Limb (tissue), 2 donors: ENCODE measurements around the gene MRPL50.

Source experiments
- DNase-seq, 2 donors: peaks; one replicate each; pipeline ENCODE4 v3.0.0-alpha.2; 2016; ENCODE audit errors: extremely low spot score in 2 of 2

MRPL50 gene

GRCh38 chr9:101398068-101398929, at the start of gene MRPL50, which contains the start of gene ZNF189:
Gene MRPL50 (minus strand): TSS chr9:101398618. CDS start chr9:101398592, 26 bp downstream.
Gene ZNF189 (plus strand): TSS chr9:101398851. CDS start chr9:101399157, 306 bp downstream.
- DNase-seq: peak; percentile 98 to 99

GRCh38 chr9:101446732-101447131, 48.3 kb upstream of the MRPL50 start:
- DNase-seq: no peak

- DNase-seq: no peak
These were observed 47.1 kb upstream of the MRPL50 start for GRCh38 chr9:101445353-101446029.

- peak; percentile 11 to 54 for DNase-seq
These were observed 45.0 kb upstream of the MRPL50 start for GRCh38 chr9:101443364-101443771.

GRCh38 chr9:101442736-101443135, 44.3 kb upstream of the MRPL50 start:
- no peak for DNase-seq

GRCh38 chr9:101442318-101442717, 43.9 kb upstream of the MRPL50 start:
- DNase-seq: no peak

GRCh38 chr9:101440714-101441230, 42.4 kb upstream of the MRPL50 start:
- DNase-seq: no peak

GRCh38 chr9:101438523-101438922, 40.1 kb upstream of the MRPL50 start:
- DNase-seq: no peak

GRCh38 chr9:101437806-101438232, 39.4 kb upstream of the MRPL50 start:
- DNase-seq: no peak

- DNase-seq: no peak
These were observed 37.2 kb upstream of the MRPL50 start, which contains the start of gene ALDOB for GRCh38 chr9:101435601-101436079. Gene ALDOB (minus strand): TSS chr9:101435774. CDS start chr9:101430887, 4,887 bp downstream.

- no peak for DNase-seq
These were observed 36.6 kb upstream of the MRPL50 start for GRCh38 chr9:101434998-101435397.

GRCh38 chr9:101433229-101433628, 34.8 kb upstream of the MRPL50 start:
- no peak for DNase-seq

- no peak for DNase-seq
These were observed 34.3 kb upstream of the MRPL50 start for GRCh38 chr9:101432740-101433139.

GRCh38 chr9:101432171-101432570, 33.8 kb upstream of the MRPL50 start:
- DNase-seq: no peak

GRCh38 chr9:101429736-101430135, 31.3 kb upstream of the MRPL50 start:
- DNase-seq: no peak

GRCh38 chr9:101428909-101429308, 30.5 kb upstream of the MRPL50 start:
- no peak for DNase-seq

GRCh38 chr9:101427957-101428655, 29.7 kb upstream of the MRPL50 start:
- no peak for DNase-seq

- DNase-seq: no peak
These were observed 28.9 kb upstream of the MRPL50 start for GRCh38 chr9:101427358-101427757.

GRCh38 chr9:101421653-101422065, 23.2 kb upstream of the MRPL50 start:
- no peak for DNase-seq

- no peak for DNase-seq
These were observed 21.4 kb upstream of the MRPL50 start for GRCh38 chr9:101419863-101420262.
